GM12864 (cell line): ENCODE data around the gene DBF4.
"Not testable (repeated sequence)": the region's sequence is repeated elsewhere in the genome, so short reads cannot be mapped to it uniquely, and the experiment has no call there.

ENCODE experiments used
- DNase-seq: peaks from one replicate; pipeline ENCODE4 v3.0.0-alpha.2; 2011; ENCODE audit warnings: low read depth
- H3K4me3 ChIP-seq: 2 replicates; pipeline ENCODE4 v1.5.1; 2011; ENCODE audit warnings: mild to moderate bottlenecking, low read depth, low read length, control low read depth
- CTCF ChIP-seq: IDR thresholded peaks from 2 replicates; pipeline ENCODE4 v1.5.1; 2011; ENCODE audit warnings: low read depth, mild to moderate bottlenecking, moderate library complexity, low read length, control low read depth, inconsistent platforms; ENCODE audit errors: missing control alignments

DBF4 gene

GRCh38 chr7:87876040-87876868, at the start of gene DBF4, which contains the start of gene SLC25A40:
DBF4 (plus strand) TSS chr7:87876493; CDS start chr7:87876733, 240 bp downstream.
SLC25A40 (minus strand) TSS chr7:87876360; CDS start chr7:87858727, 17,633 bp downstream.
- no peak for TF ChIP-seq CTCF
- DNase-seq = peak; percentile 93
- H3K4me3 ChIP-seq = peak within 1 kb of the TSS; percentile 68

GRCh38 chr7:87828383-87828782, 47.9 kb upstream of the DBF4 start:
- not testable (repeated sequence) for H3K4me3 ChIP-seq, DNase-seq

- H3K4me3 ChIP-seq = no peak overlapping the region
- DNase-seq = no peak
- no peak for TF ChIP-seq CTCF
Observed at GRCh38 chr7:87831097-87831496, 45.2 kb upstream of the DBF4 start.

- DNase-seq = no peak
- H3K4me3 ChIP-seq = no peak overlapping the region
- TF ChIP-seq CTCF = no peak
Observed at GRCh38 chr7:87833130-87833529, 43.2 kb upstream of the DBF4 start.

- TF ChIP-seq CTCF = no peak
- no peak for DNase-seq
- no peak overlapping the region for H3K4me3 ChIP-seq
Observed at GRCh38 chr7:87837597-87837996, 38.7 kb upstream of the DBF4 start.

- no peak for DNase-seq
- TF ChIP-seq CTCF = no peak
- no peak overlapping the region for H3K4me3 ChIP-seq
Observed at GRCh38 chr7:87850836-87851593, 25.3 kb upstream of the DBF4 start.

GRCh38 chr7:87852306-87852705, 24.0 kb upstream of the DBF4 start:
- no peak overlapping the region for H3K4me3 ChIP-seq
- DNase-seq = no peak
- TF ChIP-seq CTCF = no peak
